Measurements from ENCODE around the gene P3H3.

The P3H3 gene

GRCh38 chr12:6867413-6868210 is 39.4 kb downstream of the P3H3 start, which contains the start of gene TPI1 (continued):
- TF ChIP-seq, protein P1, sequence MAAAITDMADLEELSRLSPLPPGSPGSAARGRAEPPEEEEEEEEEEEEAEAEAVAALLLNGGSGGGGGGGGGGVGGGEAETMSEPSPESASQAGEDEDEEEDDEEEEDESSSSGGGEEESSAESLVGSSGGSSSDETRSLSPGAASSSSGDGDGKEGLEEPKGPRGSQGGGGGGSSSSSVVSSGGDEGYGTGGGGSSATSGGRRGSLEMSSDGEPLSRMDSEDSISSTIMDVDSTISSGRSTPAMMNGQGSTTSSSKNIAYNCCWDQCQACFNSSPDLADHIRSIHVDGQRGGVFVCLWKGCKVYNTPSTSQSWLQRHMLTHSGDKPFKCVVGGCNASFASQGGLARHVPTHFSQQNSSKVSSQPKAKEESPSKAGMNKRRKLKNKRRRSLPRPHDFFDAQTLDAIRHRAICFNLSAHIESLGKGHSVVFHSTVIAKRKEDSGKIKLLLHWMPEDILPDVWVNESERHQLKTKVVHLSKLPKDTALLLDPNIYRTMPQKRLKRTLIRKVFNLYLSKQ (tag by site-specific recombination; IDR thresholded peaks at IDR 0.05; ENCODE audit: borderline replicate concordance) = no peak
- TF ChIP-seq ZNF239 (tag by site-specific recombination; IDR thresholded peaks at IDR 0.05) (peak; percentile 34; the same call in 1 of the 2 replicates), ZXDB (tag by site-specific recombination; IDR thresholded peaks at IDR 0.05) (peak; percentile 57; the same call in 1 of the 2 replicates), ZNF280C (tag by site-specific recombination; IDR thresholded peaks at IDR 0.05) (no peak), ZSCAN30 (tag by site-specific recombination; IDR thresholded peaks at IDR 0.05) (0 out of 2 replicates have a peak, but pooled peaks have one; percentile 77), BCL11A (tag by site-specific recombination; IDR thresholded peaks at IDR 0.05; ENCODE audit: low read depth) (0 out of 2 replicates have a peak, but pooled peaks have one; percentile 28), KLF1 (tag by site-specific recombination; IDR thresholded peaks at IDR 0.05) (0 out of 2 replicates have a peak, but pooled peaks have one; percentile 8), CTCF (tag by site-specific recombination; IDR thresholded peaks at IDR 0.05) (peak; percentile 10; the same call in 1 of the 2 replicates), ZNF2 (tag by site-specific recombination; IDR thresholded peaks at IDR 0.05) (0 out of 2 replicates have a peak, but pooled peaks have one; percentile 8), ZNF423 (tag by site-specific recombination; IDR thresholded peaks at IDR 0.05) (0 out of 2 replicates have a peak, but pooled peaks have one; percentile 27), HOXA7 (CRISPR knock-in tag; IDR thresholded peaks at IDR 0.05; ENCODE audit: borderline replicate concordance) (no peak), ZNF433 (tag by site-specific recombination; IDR thresholded peaks at IDR 0.05; ENCODE audit: low read depth) (no peak), ZBTB11 (tag by site-specific recombination; conservative IDR thresholded peaks at IDR 0.05; ENCODE audit: low read depth) (peak; percentile 66), SALL2 (tag by site-specific recombination; IDR thresholded peaks at IDR 0.05; ENCODE audit: borderline replicate concordance) (peak; percentile 60; the same call in 1 of the 2 replicates), ZNF660 (tag by site-specific recombination; IDR thresholded peaks at IDR 0.05) (peak; percentile 78; the same call in 1 of the 2 replicates), ZNF704 (tag by site-specific recombination; IDR thresholded peaks at IDR 0.05) (no peak)
- TF ChIP-seq, protein P2, sequence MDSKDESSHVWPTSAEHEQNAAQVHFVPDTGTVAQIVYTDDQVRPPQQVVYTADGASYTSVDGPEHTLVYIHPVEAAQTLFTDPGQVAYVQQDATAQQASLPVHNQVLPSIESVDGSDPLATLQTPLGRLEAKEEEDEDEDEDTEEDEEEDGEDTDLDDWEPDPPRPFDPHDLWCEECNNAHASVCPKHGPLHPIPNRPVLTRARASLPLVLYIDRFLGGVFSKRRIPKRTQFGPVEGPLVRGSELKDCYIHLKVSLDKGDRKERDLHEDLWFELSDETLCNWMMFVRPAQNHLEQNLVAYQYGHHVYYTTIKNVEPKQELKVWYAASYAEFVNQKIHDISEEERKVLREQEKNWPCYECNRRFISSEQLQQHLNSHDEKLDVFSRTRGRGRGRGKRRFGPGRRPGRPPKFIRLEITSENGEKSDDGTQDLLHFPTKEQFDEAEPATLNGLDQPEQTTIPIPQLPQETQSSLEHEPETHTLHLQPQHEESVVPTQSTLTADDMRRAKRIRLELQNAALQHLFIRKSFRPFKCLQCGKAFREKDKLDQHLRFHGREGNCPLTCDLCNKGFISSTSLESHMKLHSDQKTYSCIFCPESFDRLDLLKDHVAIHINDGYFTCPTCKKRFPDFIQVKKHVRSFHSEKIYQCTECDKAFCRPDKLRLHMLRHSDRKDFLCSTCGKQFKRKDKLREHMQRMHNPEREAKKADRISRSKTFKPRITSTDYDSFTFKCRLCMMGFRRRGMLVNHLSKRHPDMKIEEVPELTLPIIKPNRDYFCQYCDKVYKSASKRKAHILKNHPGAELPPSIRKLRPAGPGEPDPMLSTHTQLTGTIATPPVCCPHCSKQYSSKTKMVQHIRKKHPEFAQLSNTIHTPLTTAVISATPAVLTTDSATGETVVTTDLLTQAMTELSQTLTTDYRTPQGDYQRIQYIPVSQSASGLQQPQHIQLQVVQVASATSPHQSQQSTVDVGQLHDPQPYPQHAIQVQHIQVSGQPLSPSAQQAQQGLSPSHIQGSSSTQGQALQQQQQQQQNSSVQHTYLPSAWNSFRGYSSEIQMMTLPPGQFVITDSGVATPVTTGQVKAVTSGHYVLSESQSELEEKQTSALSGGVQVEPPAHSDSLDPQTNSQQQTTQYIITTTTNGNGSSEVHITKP (tag by site-specific recombination; IDR thresholded peaks at IDR 0.05) = no peak
- TF ChIP-seq, protein P3, sequence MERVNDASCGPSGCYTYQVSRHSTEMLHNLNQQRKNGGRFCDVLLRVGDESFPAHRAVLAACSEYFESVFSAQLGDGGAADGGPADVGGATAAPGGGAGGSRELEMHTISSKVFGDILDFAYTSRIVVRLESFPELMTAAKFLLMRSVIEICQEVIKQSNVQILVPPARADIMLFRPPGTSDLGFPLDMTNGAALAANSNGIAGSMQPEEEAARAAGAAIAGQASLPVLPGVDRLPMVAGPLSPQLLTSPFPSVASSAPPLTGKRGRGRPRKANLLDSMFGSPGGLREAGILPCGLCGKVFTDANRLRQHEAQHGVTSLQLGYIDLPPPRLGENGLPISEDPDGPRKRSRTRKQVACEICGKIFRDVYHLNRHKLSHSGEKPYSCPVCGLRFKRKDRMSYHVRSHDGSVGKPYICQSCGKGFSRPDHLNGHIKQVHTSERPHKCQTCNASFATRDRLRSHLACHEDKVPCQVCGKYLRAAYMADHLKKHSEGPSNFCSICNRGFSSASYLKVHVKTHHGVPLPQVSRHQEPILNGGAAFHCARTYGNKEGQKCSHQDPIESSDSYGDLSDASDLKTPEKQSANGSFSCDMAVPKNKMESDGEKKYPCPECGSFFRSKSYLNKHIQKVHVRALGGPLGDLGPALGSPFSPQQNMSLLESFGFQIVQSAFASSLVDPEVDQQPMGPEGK (tag by site-specific recombination; IDR thresholded peaks at IDR 0.05) = peak; percentile 52
